Medulla oblongata (tissue), 1 donor: ENCODE measurements around the gene RGS7BP.
A peak's percentile ranks its signal among the peaks of the same experiment; 100 is the strongest.

Experiments
- DNase-seq: peaks from one replicate; pipeline ENCODE4 v3.0.0-alpha.2; 2015; ENCODE audit errors: extremely low spot score

Gene RGS7BP

GRCh38 chr5:64632251-64632650 is 126.4 kb downstream of the RGS7BP start:
- DNase-seq, result no peak

GRCh38 chr5:64634997-64635686 is 129.3 kb downstream of the RGS7BP start:
- peak; percentile 54 for DNase-seq

GRCh38 chr5:64637144-64637543 is 131.3 kb downstream of the RGS7BP start:
- DNase-seq, result no peak

- DNase-seq, result no peak
Observed at GRCh38 chr5:64637837-64638443, 132.1 kb downstream of the RGS7BP start.

GRCh38 chr5:64644831-64645230 is 139.0 kb downstream of the RGS7BP start:
- DNase-seq, result no peak

- DNase-seq, result no peak
Observed at GRCh38 chr5:64646169-64646568, 140.4 kb downstream of the RGS7BP start.

- DNase-seq, result no peak
Observed at GRCh38 chr5:64649512-64649911, 143.7 kb downstream of the RGS7BP start.

- no peak for DNase-seq
Observed at GRCh38 chr5:64653766-64654560, 148.1 kb downstream of the RGS7BP start.

- DNase-seq, result no peak
Observed at GRCh38 chr5:64654561-64654938, 148.7 kb downstream of the RGS7BP start.

- no peak for DNase-seq
Observed at GRCh38 chr5:64655596-64655995, 149.8 kb downstream of the RGS7BP start.

GRCh38 chr5:64659289-64659688 is 153.5 kb downstream of the RGS7BP start:
- DNase-seq, result no peak
